Pons (tissue), 1 donor: ENCODE measurements around the gene FMR1NB.

Experiments
- DNase-seq: peaks from one replicate; pipeline ENCODE4 v3.0.0-alpha.2; 2016; ENCODE audit warnings: low spot score

The FMR1NB gene

DNA sequence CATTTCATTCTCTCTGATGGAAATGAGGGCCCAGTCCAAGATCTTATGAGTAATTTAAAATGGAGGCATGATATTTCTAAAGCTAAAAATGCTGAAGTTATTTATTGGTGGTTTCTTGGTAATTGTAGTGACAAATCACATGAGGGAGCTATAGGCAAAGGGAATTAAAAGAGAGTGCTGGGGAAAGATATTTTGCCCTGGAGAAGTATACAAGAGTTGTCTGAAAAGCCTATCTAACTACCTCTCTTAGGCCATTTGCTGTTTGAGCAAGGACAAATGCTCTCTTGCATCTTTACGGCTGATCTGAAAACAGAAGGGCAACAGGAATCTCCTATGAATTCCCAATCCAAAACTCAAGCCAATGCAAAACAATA lies 89.4 kb downstream of the FMR1NB start:
- DNase-seq = no peak
